NCI-H146 (cell line): ENCODE results near the gene EXOG.
"Not testable (repeated sequence)": the region's sequence is repeated elsewhere in the genome, so short reads cannot be mapped to it uniquely, and the experiment has no call there.

Experiments used
- DNase-seq: peaks from one replicate; lab custom pipeline; 2025; lab: John Stamatoyannopoulos, UW

The EXOG gene

GRCh38 chr3:38563886-38564270 lies 67.7 kb downstream of the EXOG start:
- DNase-seq: no peak

GRCh38 chr3:38564631-38565338 lies 68.6 kb downstream of the EXOG start:
- DNase-seq: no peak

GRCh38 chr3:38565339-38566214 lies 69.4 kb downstream of the EXOG start:
- no peak for DNase-seq

GRCh38 chr3:38566215-38566528 lies 70.0 kb downstream of the EXOG start:
- DNase-seq: no peak

- DNase-seq: not testable (repeated sequence)
These were observed 70.7 kb downstream of the EXOG start for GRCh38 chr3:38566794-38567193.

- DNase-seq: no peak
These were observed 71.4 kb downstream of the EXOG start for GRCh38 chr3:38567498-38567897.

GRCh38 chr3:38573111-38573510 lies 77.0 kb downstream of the EXOG start:
- DNase-seq: no peak

- no peak for DNase-seq
These were observed 77.4 kb downstream of the EXOG start for GRCh38 chr3:38573556-38573955.

GRCh38 chr3:38574411-38575278 lies 78.5 kb downstream of the EXOG start:
- DNase-seq: no peak

- no peak for DNase-seq
These were observed 79.2 kb downstream of the EXOG start for GRCh38 chr3:38575279-38575843.
